ENCODE data around the gene GRB10. TPM values are rescaled to one million over a fixed set of nuclear protein-coding genes. Genes with fewer than 3 reads are reported as not detected.

Gene GRB10
- total and polyA plus RNA-seq, 2 of the 8 experiments (the other 6 are each of a cell fraction or from before 2014, with no cell fraction given): 35.7 to 97.0 TPM

GRCh38 chr7:50577569-50577968 lies 205.1 kb downstream of the GRB10 start:
- Histone ChIP-seq H3K18ac (ENCODE audit: extremely low read depth, low read length) (no peak overlapping the region), H2AFZ (ENCODE audit: low read length) (no peak overlapping the region)
- TF ChIP-seq BACH1 (IDR thresholded peaks at IDR 0.05; ENCODE audit: low read length) (no peak), CHD1 (IDR thresholded peaks at IDR 0.05; ENCODE audit: low read depth, low read length) (no peak), TBP (IDR thresholded peaks at IDR 0.05; ENCODE audit: low read depth, low read length) (no peak), CTCF (IDR thresholded peaks at IDR 0.05; ENCODE audit: control extremely low read depth in 1 of 3, insufficient read depth in 1 of 3, low read depth in 1 of 3, low read length in 3 of 3) (no peak), TEAD4 (IDR thresholded peaks at IDR 0.05; ENCODE audit: low read depth, low read length) (no peak), CBX8 (IDR thresholded peaks at IDR 0.05; ENCODE audit: borderline replicate concordance, low read depth, low read length) (no peak), CHD2 (IDR thresholded peaks at IDR 0.05; ENCODE audit: low read length) (no peak), CTBP2 (IDR thresholded peaks at IDR 0.05; ENCODE audit: borderline replicate concordance, insufficient read depth, insufficient read length, low read length) (no peak), FOSL1 (IDR thresholded peaks at IDR 0.05; ENCODE audit: insufficient read depth, low read depth, low read length) (no peak), SIX5 (IDR thresholded peaks at IDR 0.05; ENCODE audit: low read depth, low read length) (no peak), TAF1 (IDR thresholded peaks at IDR 0.05; ENCODE audit: low read depth, low read length) (no peak), EGR1 (IDR thresholded peaks at IDR 0.05; ENCODE audit: borderline replicate concordance, low read depth, low read length) (no peak), JUND (IDR thresholded peaks at IDR 0.05; ENCODE audit: low read length) (no peak)

More at GRCh38 chr7:50577569-50577968, 205.1 kb downstream of the GRB10 start:
- no peaks in the 10 kb centered on the region for H3K23me2 ChIP-seq (ENCODE audit: low read depth, low read length)
- H2AK5ac ChIP-seq (ENCODE audit: low read depth, low read length): no peak overlapping the region
- H3K4me3 ChIP-seq (ENCODE audit: extremely low read depth in 1 of 4, insufficient read depth in 2 of 4, low read depth in 3 of 4, low read length in 4 of 4): no peak overlapping the region
- no peak overlapping the region for H2BK5ac ChIP-seq (ENCODE audit: low read depth, low read length)
- H3K4me1 ChIP-seq (replicated peaks in 1 of 4; ENCODE audit: control insufficient read depth in 3 of 4, insufficient read depth in 4 of 4, low read length in 3 of 4): no peaks in the 10 kb centered on the region
- H4K20me1 ChIP-seq (replicated peaks in 1 of 2; ENCODE audit: control insufficient read depth in 1 of 2, insufficient read depth in 2 of 2, low read length in 2 of 2): no peaks in the 10 kb centered on the region
- no peak overlapping the region for H3K14ac ChIP-seq (ENCODE audit: insufficient read length)
- H3K56ac ChIP-seq (replicated peaks; ENCODE audit: insufficient read length, low read depth, low read length): no peak overlapping the region
- CTCF ChIA-PET (ENCODE audit: partially characterized antibody): interaction anchor here (0.7 to 1.4 kb wide), 3 partner anchors 11 to 585 kb away, joined by 4 to 6 read pairs (median 5); no protein-coding TSS in a partner anchor
- H2BK120ac ChIP-seq (replicated peaks; ENCODE audit: low read depth, low read length): no peak overlapping the region
- no peak overlapping the region for H4K8ac ChIP-seq (ENCODE audit: extremely low read depth, insufficient read depth, low read length)
- H3K36me3 ChIP-seq (ENCODE audit: control insufficient read depth in 2 of 4, insufficient read depth in 4 of 4, low read length in 3 of 4): no peaks in the 10 kb centered on the region
- H3K9me3 ChIP-seq (ENCODE audit: insufficient read depth in 2 of 2, low read depth in 1 of 2, low read length in 1 of 2): peaks cover 4 to 9% of the 10 kb centered on the region in 2 experiments; a peak in 3 of 4 replicates
- WGBS, 2 experiments (ENCODE audit: extremely low coverage in 1 of 2, insufficient coverage in 1 of 2, insufficient read length in 1 of 2, insufficient replicate concordance in 2 of 2, low coverage in 1 of 2, low lambda C conversion rate in 2 of 2, missing lambda C conversion rate in 1 of 2): 84% methylated on average over 10 of the region's 10 CpGs; no CpG with 5 or more reads in 1 of the 2 experiments
- H3K4ac ChIP-seq (replicated peaks; ENCODE audit: insufficient read length, low read depth, low read length): no peak overlapping the region
- H2BK15ac ChIP-seq (ENCODE audit: low read length): no peak overlapping the region
- DNase-seq (ENCODE audit: low read depth in 1 of 2, low spot score in 2 of 2) (no peak), FAIRE-seq (no peak)
- no peak overlapping the region; a peak in 1 of 7 replicates for H3K9ac ChIP-seq (replicated peaks in 1 of 4; ENCODE audit: extremely low read depth in 1 of 4, low read depth in 3 of 4, low read length in 3 of 4)
- H3K79me2 ChIP-seq (ENCODE audit: control insufficient read depth in 1 of 2, insufficient read depth in 2 of 2, low read length in 2 of 2): no peaks in the 10 kb centered on the region
- H3K4me2 ChIP-seq (ENCODE audit: insufficient read depth in 1 of 2, low read depth in 2 of 2, low read length in 2 of 2): no peak overlapping the region
- no peak overlapping the region for H4K91ac ChIP-seq (replicated peaks; ENCODE audit: insufficient read length, low read length)
- no peak overlapping the region for H2BK12ac ChIP-seq (ENCODE audit: low read depth, low read length)
- H3K79me1 ChIP-seq (ENCODE audit: low read depth, low read length): no peaks in the 10 kb centered on the region
- H2BK20ac ChIP-seq (ENCODE audit: low read length): no peak overlapping the region
- H3K27me3 ChIP-seq (replicated peaks in 1 of 4; ENCODE audit: control insufficient read depth in 3 of 4, extremely low read depth in 1 of 4, insufficient read depth in 3 of 4, low read length in 3 of 4): no peaks in the 10 kb centered on the region
- no peak overlapping the region for H4K5ac ChIP-seq (ENCODE audit: insufficient read length, low read depth, low read length)
- H3K23ac ChIP-seq (ENCODE audit: insufficient read length): no peak overlapping the region
- no peak overlapping the region for H3K27ac ChIP-seq (ENCODE audit: low read depth, low read length)
- POLR2A ChIA-PET (ENCODE audit: partially characterized antibody): interaction anchor here (0.6 kb wide), 1 partner anchor 17 kb away, joined by 3 read pairs; no protein-coding TSS in a partner anchor

All from H1 (cell line).